Neural cell (in vitro differentiated cells): Measurements from ENCODE around the gene EMCN. TPM values are rescaled to one million over a fixed set of nuclear protein-coding genes. Genes with fewer than 3 reads are reported as not detected.
"Not testable (repeated sequence)": the region's sequence is repeated elsewhere in the genome, so short reads cannot be mapped to it uniquely, and the experiment has no call there.

Source experiments
- H2AFZ ChIP-seq: fragments of 200-600, 300-800 bp; sonication (generic), shearing (Covaris generic); 2 replicates; pipeline ENCODE4 v1.6.0; 2014; ENCODE audit warnings: low read depth, mild to moderate bottlenecking, antibody characterized with exemption, low read length, moderate library complexity
- H3F3A ChIP-seq: fragments of 200-600 bp; shearing (Covaris generic); 2 replicates; pipeline ENCODE4 v1.6.1; 2016; ENCODE audit warnings: mild to moderate bottlenecking, moderate library complexity, mixed read lengths, antibody characterized with exemption, low read length; ENCODE audit not compliant: insufficient read depth, poor library complexity, severe bottlenecking
- H3K27ac ChIP-seq: fragments of 200-600, 300-800 bp; sonication (generic), shearing (Covaris generic); 2 replicates; pipeline ENCODE4 v1.5.1; 2014; ENCODE audit warnings: mild to moderate bottlenecking, low read length, moderate library complexity
- H3K27me3 ChIP-seq: fragments of 300-800, 200-600 bp; sonication (generic), shearing (Covaris generic); 2 replicates; pipeline ENCODE4 v1.6.0; 2014; ENCODE audit warnings: mild to moderate bottlenecking, low read depth, low read length, moderate library complexity; ENCODE audit not compliant: insufficient read depth
- H3K36me3 ChIP-seq: fragments of 300-800, 200-600 bp; sonication (generic), shearing (Covaris generic); 2 replicates; pipeline ENCODE4 v1.5.1; 2014; ENCODE audit warnings: mild to moderate bottlenecking, antibody characterized with exemption, low read length, moderate library complexity; ENCODE audit not compliant: insufficient read depth
- H3K4me2 ChIP-seq: fragments of 300-800, 200-600 bp; sonication (generic), shearing (Covaris generic); 2 replicates; pipeline ENCODE4 v1.6.0; 2014; ENCODE audit warnings: mild to moderate bottlenecking, low read length
- H3K4me3 ChIP-seq: fragments of 300-800, 200-600 bp; sonication (generic), shearing (Covaris generic); 2 replicates; pipeline ENCODE4 v1.5.1; 2014; ENCODE audit warnings: mild to moderate bottlenecking, low read length, moderate library complexity
- H3K79me2 ChIP-seq: fragments of 200-600 bp; shearing (Covaris generic); replicated peaks from 2 replicates; pipeline ENCODE4 v1.6.0; 2014; ENCODE audit warnings: mild to moderate bottlenecking, low read length, moderate library complexity; ENCODE audit not compliant: insufficient read depth
- H3K9ac ChIP-seq: fragments of 300-800, 200-600 bp; sonication (generic), shearing (Covaris generic); 2 replicates; pipeline ENCODE4 v1.6.1; 2016; ENCODE audit warnings: mild to moderate bottlenecking, low read length, mixed read lengths
- H3K9me2 ChIP-seq: fragments of 200-600 bp; shearing (Covaris generic); 2 replicates; pipeline ENCODE4 v1.6.1; 2016; ENCODE audit warnings: mild to moderate bottlenecking, low read length, mixed read lengths; ENCODE audit not compliant: insufficient read depth
- H3K9me3 ChIP-seq: fragments of 200-600, 300-800 bp; sonication (generic), shearing (Covaris generic); 2 replicates; pipeline ENCODE4 v1.6.1; 2016; ENCODE audit warnings: mild to moderate bottlenecking, mixed run types, low read length, moderate library complexity, mixed read lengths
- H4K20me1 ChIP-seq: fragments of 200-600 bp; shearing (Covaris generic); 2 replicates; pipeline ENCODE4 v1.6.1; 2016; ENCODE audit warnings: mild to moderate bottlenecking, mixed run types; ENCODE audit not compliant: insufficient read depth
- EP300 ChIP-seq: fragments of 450-650 bp; conservative IDR thresholded peaks from 2 replicates; pipeline ENCODE4 v1.6.1; 2014; ENCODE audit warnings: antibody characterized with exemption, mild to moderate bottlenecking, moderate library complexity; ENCODE audit not compliant: poor library complexity, severe bottlenecking
- EZH2 ChIP-seq: fragments of 200-600, 300-800 bp; shearing (Covaris generic), sonication (generic); IDR thresholded peaks from 2 replicates; pipeline ENCODE4 v1.6.1; 2014; ENCODE audit warnings: antibody characterized with exemption, low read length, borderline replicate concordance, mild to moderate bottlenecking; ENCODE audit not compliant: insufficient read depth, poor library complexity, severe bottlenecking
- MXI1 ChIP-seq: fragments of 450-650 bp; conservative IDR thresholded peaks from 2 replicates; pipeline ENCODE4 v1.6.1; 2014; ENCODE audit warnings: antibody characterized with exemption, mild to moderate bottlenecking; ENCODE audit not compliant: poor library complexity, severe bottlenecking
- POLR2AphosphoS5 ChIP-seq: IDR thresholded peaks from 2 replicates; pipeline ENCODE4 v1.6.1; 2012
- RAD21 ChIP-seq: fragments of 450-650 bp; conservative IDR thresholded peaks from 2 replicates; pipeline ENCODE4 v1.6.1; 2014; ENCODE audit warnings: antibody characterized with exemption, mild to moderate bottlenecking, moderate library complexity
- SMC3 ChIP-seq: fragments of 450-650 bp; conservative IDR thresholded peaks from 2 replicates; pipeline ENCODE4 v1.6.1; 2014; ENCODE audit warnings: antibody characterized with exemption, mild to moderate bottlenecking, moderate library complexity; ENCODE audit not compliant: poor library complexity
- TAF1 ChIP-seq: IDR thresholded peaks from 2 replicates; pipeline ENCODE4 v1.6.1; 2012; ENCODE audit warnings: low read depth
- polyA plus RNA-seq: library from polyadenylated mRNA; depleted of rRNA; stranded (reverse); fragments of >200 nt; gene quantifications from 2 replicates; pipeline ENCODE4 v1.2.3, GENCODE V29; 2014
- TF ChIP-seq, protein P1 (sequence below): fragments of 450-650 bp; IDR thresholded peaks from 2 replicates; pipeline ENCODE4 v1.5.1; 2014; ENCODE audit warnings: antibody characterized with exemption, mild to moderate bottlenecking, moderate library complexity; ENCODE audit not compliant: poor library complexity, severe bottlenecking
- TF ChIP-seq, protein P2 (sequence below): IDR thresholded peaks from 2 replicates; pipeline ENCODE4 v1.6.1; 2012; ENCODE audit warnings: borderline replicate concordance

EMCN gene
- polyA plus RNA-seq, 1 donor from 2014 or later: 0.77 TPM

DNA sequence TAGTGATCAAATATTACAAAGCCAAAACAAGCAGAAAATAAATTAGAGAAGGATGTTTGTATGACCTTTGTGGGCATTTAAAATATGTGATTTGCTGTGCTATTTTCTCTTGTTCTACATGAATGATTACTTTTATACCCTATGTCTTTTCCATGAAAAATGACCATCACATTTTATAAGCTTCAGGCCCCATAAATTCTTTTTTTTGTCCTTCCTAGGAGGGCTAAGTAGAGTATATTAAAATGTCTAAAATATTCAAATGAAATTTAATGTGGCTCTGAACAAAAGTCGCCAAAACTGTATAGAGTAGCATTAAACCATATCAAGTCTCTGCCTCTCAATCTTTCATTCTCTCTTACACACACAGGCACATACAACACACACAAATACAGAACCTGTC lies 15.9 kb upstream of the EMCN start:
- no peak overlapping the region for H2AFZ ChIP-seq
- TF ChIP-seq EP300 (no peak), RAD21 (no peak), POLR2AphosphoS5 (no peak), TAF1 (no peak), SMC3 (no peak), EZH2 (no peak), MXI1 (no peak)
- TF ChIP-seq, protein P1, sequence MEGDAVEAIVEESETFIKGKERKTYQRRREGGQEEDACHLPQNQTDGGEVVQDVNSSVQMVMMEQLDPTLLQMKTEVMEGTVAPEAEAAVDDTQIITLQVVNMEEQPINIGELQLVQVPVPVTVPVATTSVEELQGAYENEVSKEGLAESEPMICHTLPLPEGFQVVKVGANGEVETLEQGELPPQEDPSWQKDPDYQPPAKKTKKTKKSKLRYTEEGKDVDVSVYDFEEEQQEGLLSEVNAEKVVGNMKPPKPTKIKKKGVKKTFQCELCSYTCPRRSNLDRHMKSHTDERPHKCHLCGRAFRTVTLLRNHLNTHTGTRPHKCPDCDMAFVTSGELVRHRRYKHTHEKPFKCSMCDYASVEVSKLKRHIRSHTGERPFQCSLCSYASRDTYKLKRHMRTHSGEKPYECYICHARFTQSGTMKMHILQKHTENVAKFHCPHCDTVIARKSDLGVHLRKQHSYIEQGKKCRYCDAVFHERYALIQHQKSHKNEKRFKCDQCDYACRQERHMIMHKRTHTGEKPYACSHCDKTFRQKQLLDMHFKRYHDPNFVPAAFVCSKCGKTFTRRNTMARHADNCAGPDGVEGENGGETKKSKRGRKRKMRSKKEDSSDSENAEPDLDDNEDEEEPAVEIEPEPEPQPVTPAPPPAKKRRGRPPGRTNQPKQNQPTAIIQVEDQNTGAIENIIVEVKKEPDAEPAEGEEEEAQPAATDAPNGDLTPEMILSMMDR: no peak
- TF ChIP-seq, protein P2, sequence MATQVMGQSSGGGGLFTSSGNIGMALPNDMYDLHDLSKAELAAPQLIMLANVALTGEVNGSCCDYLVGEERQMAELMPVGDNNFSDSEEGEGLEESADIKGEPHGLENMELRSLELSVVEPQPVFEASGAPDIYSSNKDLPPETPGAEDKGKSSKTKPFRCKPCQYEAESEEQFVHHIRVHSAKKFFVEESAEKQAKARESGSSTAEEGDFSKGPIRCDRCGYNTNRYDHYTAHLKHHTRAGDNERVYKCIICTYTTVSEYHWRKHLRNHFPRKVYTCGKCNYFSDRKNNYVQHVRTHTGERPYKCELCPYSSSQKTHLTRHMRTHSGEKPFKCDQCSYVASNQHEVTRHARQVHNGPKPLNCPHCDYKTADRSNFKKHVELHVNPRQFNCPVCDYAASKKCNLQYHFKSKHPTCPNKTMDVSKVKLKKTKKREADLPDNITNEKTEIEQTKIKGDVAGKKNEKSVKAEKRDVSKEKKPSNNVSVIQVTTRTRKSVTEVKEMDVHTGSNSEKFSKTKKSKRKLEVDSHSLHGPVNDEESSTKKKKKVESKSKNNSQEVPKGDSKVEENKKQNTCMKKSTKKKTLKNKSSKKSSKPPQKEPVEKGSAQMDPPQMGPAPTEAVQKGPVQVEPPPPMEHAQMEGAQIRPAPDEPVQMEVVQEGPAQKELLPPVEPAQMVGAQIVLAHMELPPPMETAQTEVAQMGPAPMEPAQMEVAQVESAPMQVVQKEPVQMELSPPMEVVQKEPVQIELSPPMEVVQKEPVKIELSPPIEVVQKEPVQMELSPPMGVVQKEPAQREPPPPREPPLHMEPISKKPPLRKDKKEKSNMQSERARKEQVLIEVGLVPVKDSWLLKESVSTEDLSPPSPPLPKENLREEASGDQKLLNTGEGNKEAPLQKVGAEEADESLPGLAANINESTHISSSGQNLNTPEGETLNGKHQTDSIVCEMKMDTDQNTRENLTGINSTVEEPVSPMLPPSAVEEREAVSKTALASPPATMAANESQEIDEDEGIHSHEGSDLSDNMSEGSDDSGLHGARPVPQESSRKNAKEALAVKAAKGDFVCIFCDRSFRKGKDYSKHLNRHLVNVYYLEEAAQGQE: no peak
- no peaks in the 10 kb centered on the region for H3K9me2 ChIP-seq
- H3K9ac ChIP-seq: no peak overlapping the region
- H3K79me2 ChIP-seq: no peaks in the 10 kb centered on the region
- H3K27me3 ChIP-seq: no peaks in the 10 kb centered on the region
- no peaks in the 10 kb centered on the region for H3F3A ChIP-seq
- no peaks in the 10 kb centered on the region for H3K9me3 ChIP-seq
- H3K4me2 ChIP-seq: no peak overlapping the region
- no peak overlapping the region for H3K27ac ChIP-seq
- no peaks in the 10 kb centered on the region for H3K36me3 ChIP-seq
- no peaks in the 10 kb centered on the region for H4K20me1 ChIP-seq
- no peak overlapping the region for H3K4me3 ChIP-seq

DNA sequence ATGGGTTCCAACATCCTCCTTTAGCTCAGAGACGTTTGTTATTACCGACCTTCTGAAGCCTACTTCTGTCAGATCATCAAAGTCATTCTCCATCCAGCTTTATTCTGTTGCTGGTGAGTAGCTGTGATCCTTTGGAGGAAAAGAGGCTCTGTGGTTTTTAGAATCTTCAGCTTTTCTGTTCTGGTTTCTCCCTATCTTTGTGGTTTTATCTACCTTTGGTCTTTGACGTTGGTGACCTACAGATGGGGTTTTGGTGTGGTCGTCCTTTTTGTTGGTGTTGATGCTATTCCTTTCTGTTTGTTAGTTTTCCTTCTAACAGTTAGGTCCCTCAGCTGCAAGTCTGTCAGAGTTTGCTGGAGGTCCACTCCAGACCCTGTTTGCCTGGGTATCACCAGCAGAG lies 12.3 kb upstream of the EMCN start:
- H3K79me2 ChIP-seq, H3K4me2 ChIP-seq, H3F3A ChIP-seq, H3K9me2 ChIP-seq, H3K27me3 ChIP-seq, H3K4me3 ChIP-seq, H4K20me1 ChIP-seq, H3K9ac ChIP-seq, H2AFZ ChIP-seq, H3K27ac ChIP-seq, H3K36me3 ChIP-seq, H3K9me3 ChIP-seq: not testable (repeated sequence)

DNA sequence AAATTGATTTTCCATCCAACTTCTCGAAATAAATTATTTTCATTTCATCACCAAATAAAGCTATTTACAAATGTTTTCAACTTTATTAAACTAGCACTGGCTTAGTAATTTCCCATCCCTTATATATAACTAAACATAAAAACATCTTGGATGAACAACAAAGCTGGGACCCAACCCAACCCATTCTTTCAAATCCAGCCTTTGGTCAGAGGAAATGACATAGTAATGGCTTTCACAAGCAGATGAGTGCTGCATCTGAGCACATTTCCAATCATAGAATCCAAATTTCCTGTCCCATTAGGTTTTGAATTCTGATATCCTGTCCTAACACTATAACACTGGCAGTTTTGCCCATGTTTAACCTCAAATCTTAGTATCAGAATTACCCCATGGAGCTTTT lies 7.9 kb upstream of the EMCN start:
- Histone ChIP-seq H4K20me1 (no peaks in the 10 kb centered on the region), H3K4me2 (no peak overlapping the region)
- TF ChIP-seq SMC3 (no peak), MXI1 (no peak), EZH2 (no peak), EP300 (no peak), TAF1 (no peak), POLR2AphosphoS5 (no peak), RAD21 (no peak)
- TF ChIP-seq, protein P2: no peak
- TF ChIP-seq, protein P1: no peak

More for the DNA sequence above, 7.9 kb upstream of the EMCN start:
- H3K79me2 ChIP-seq: no peaks in the 10 kb centered on the region
- H3K9ac ChIP-seq: no peak overlapping the region
- no peaks in the 10 kb centered on the region for H3K9me2 ChIP-seq
- no peak overlapping the region for H2AFZ ChIP-seq
- no peaks in the 10 kb centered on the region for H3K9me3 ChIP-seq
- H3K27me3 ChIP-seq: no peaks in the 10 kb centered on the region
- H3F3A ChIP-seq: no peaks in the 10 kb centered on the region
- no peak overlapping the region for H3K4me3 ChIP-seq
- no peaks in the 10 kb centered on the region for H3K36me3 ChIP-seq
- no peak overlapping the region for H3K27ac ChIP-seq
